IMR-90 (cell line): ENCODE measurements around the gene UGDH. TPM values are rescaled to one million over a fixed set of nuclear protein-coding genes. Genes with fewer than 3 reads are reported as not detected.

Experiments used
- ATAC-seq: fragments of 200-7000 bp; cut with Tn5 transposase; 2 replicates; pipeline ENCODE4 v1.9.1; 2020; ENCODE audit warnings: low read depth, mild to moderate bottlenecking, moderate library complexity
- BruUV-seq: library from RNA; stranded (reverse); fragments of 400-500 nt; replicated peaks from 2 replicates; lab custom pipeline; 2021; lab: Mats Ljungman, UMichigan
- CTCF ChIA-PET: fragments of 300-600 bp; formaldehyde crosslinking; extraction: SDS; loops from one replicate; lab custom pipeline; 2021; ENCODE audit warnings: antibody characterized with exemption; lab: Yijun Ruan, JAX
- POLR2A ChIA-PET: fragments of 300-600 bp; sonication (Branson Sonifier 250); formaldehyde crosslinking; loops from one replicate; lab custom pipeline; 2022; ENCODE audit warnings: antibody characterized with exemption; ENCODE audit not compliant: unreplicated experiment; lab: Charles Lee
- DNase-seq: peaks from one replicate; pipeline ENCODE4 v3.0.0; 2013
- H2AFZ ChIP-seq: replicated peaks from 2 replicates; pipeline ENCODE3; 2013; ENCODE audit warnings: low read length, mild to moderate bottlenecking; ENCODE audit not compliant: poor library complexity
- H2AK5ac ChIP-seq: 2 replicates; pipeline ENCODE4 v1.6.1; 2013; ENCODE audit warnings: low read depth, low read length, inconsistent platforms
- H2AK9ac ChIP-seq: replicated peaks from 2 replicates; pipeline ENCODE3; 2013; ENCODE audit warnings: mild to moderate bottlenecking, low read depth, low read length, moderate library complexity; ENCODE audit not compliant: poor library complexity
- H2BK120ac ChIP-seq: 2 replicates; pipeline ENCODE4 v1.6.1; 2013; ENCODE audit warnings: low read depth, low read length, inconsistent platforms
- H2BK15ac ChIP-seq: 3 replicates; pipeline ENCODE4 v1.6.1; 2013; ENCODE audit warnings: low read depth, low read length, inconsistent platforms
- H2BK20ac ChIP-seq: 2 replicates; pipeline ENCODE4 v1.6.1; 2013; ENCODE audit warnings: low read depth, mild to moderate bottlenecking, inconsistent platforms, low read length, moderate library complexity
- H2BK5ac ChIP-seq: 2 replicates; pipeline ENCODE4 v1.6.1; 2013; ENCODE audit warnings: mild to moderate bottlenecking, low read depth, low read length, inconsistent platforms; ENCODE audit not compliant: poor library complexity, severe bottlenecking
- H3K14ac ChIP-seq: replicated peaks from 2 replicates; pipeline ENCODE4 v1.6.1; 2013; ENCODE audit warnings: low read depth, low read length, inconsistent platforms
- H3K18ac ChIP-seq: 2 replicates; pipeline ENCODE4 v1.6.1; 2013; ENCODE audit warnings: low read depth, low read length, control low read depth
- H3K23ac ChIP-seq: 2 replicates; pipeline ENCODE4 v1.6.1; 2013; ENCODE audit warnings: low read depth, low read length, inconsistent platforms
- H3K27ac ChIP-seq: 2 replicates; pipeline ENCODE4 v1.5.1; 2013; ENCODE audit warnings: mild to moderate bottlenecking, control low read depth, low read length; ENCODE audit not compliant: insufficient read depth
- H3K27me3 ChIP-seq: 2 replicates; pipeline ENCODE4 v1.6.1; 2013; ENCODE audit warnings: low read length; ENCODE audit not compliant: control insufficient read depth, insufficient read depth
- H3K36me3 ChIP-seq: 2 replicates; pipeline ENCODE4 v1.6.1; 2013; ENCODE audit warnings: low read length, mixed read lengths; ENCODE audit not compliant: control insufficient read depth, insufficient read depth
- H3K4ac ChIP-seq: 2 replicates; pipeline ENCODE4 v1.6.1; 2013; ENCODE audit warnings: low read depth, low read length, inconsistent platforms
- H3K4me1 ChIP-seq: 2 replicates; pipeline ENCODE4 v1.6.1; 2013; ENCODE audit warnings: low read length, mixed read lengths; ENCODE audit not compliant: control insufficient read depth, insufficient read depth
- H3K4me2 ChIP-seq: 2 replicates; pipeline ENCODE4 v1.6.1; 2013; ENCODE audit warnings: low read depth, mild to moderate bottlenecking, control low read depth, low read length, moderate library complexity
- H3K4me3 ChIP-seq: 2 replicates; pipeline ENCODE4 v1.5.1; 2013; ENCODE audit warnings: low read depth, mild to moderate bottlenecking, control low read depth, low read length, moderate library complexity; ENCODE audit not compliant: insufficient read depth
- H3K56ac ChIP-seq: 2 replicates; pipeline ENCODE4 v1.6.1; 2013; ENCODE audit warnings: low read length, inconsistent platforms; ENCODE audit not compliant: insufficient read depth; ENCODE audit errors: extremely low read depth
- H3K79me1 ChIP-seq, 2 experiments: 2 replicates each; pipeline ENCODE4 v1.6.1; 2013; ENCODE audit warnings: low read length in 2 of 2, inconsistent platforms in 1 of 2, low read depth in 1 of 2
- H3K9ac ChIP-seq: 2 replicates; pipeline ENCODE4 v1.6.1; 2013; ENCODE audit warnings: low read depth, low read length, control low read depth
- H3K9me1 ChIP-seq: 2 replicates; pipeline ENCODE4 v1.6.1; 2013; ENCODE audit warnings: low read length, inconsistent platforms; ENCODE audit not compliant: insufficient read depth
- H3K9me3 ChIP-seq: 2 replicates; pipeline ENCODE4 v1.6.1; 2013; ENCODE audit warnings: low read length; ENCODE audit not compliant: control insufficient read depth, insufficient read depth
- H4K20me1 ChIP-seq: 2 replicates; pipeline ENCODE4 v1.6.1; 2013; ENCODE audit warnings: low read length, inconsistent platforms; ENCODE audit not compliant: insufficient read depth
- H4K5ac ChIP-seq: 2 replicates; pipeline ENCODE4 v1.6.1; 2013; ENCODE audit warnings: mild to moderate bottlenecking, low read depth, low read length, control low read depth
- H4K8ac ChIP-seq, 2 experiments: 2 replicates each; pipeline ENCODE4 v1.6.1; 2013; ENCODE audit warnings: low read depth in 2 of 2, low read length in 2 of 2, control low read depth in 1 of 2, inconsistent platforms in 1 of 2
- H4K91ac ChIP-seq: 2 replicates; pipeline ENCODE4 v1.6.1; 2013; ENCODE audit warnings: low read depth, low read length, inconsistent platforms; ENCODE audit not compliant: insufficient read depth
- BHLHE40 ChIP-seq: fragments of 150-350 bp; IDR thresholded peaks from 2 replicates; pipeline ENCODE4 v1.6.1; 2016; ENCODE audit warnings: mild to moderate bottlenecking, low read depth, low read length
- ELK1 ChIP-seq: fragments of 150-350 bp; IDR thresholded peaks from 2 replicates; pipeline ENCODE4 v1.6.1; 2016; ENCODE audit warnings: low read depth, mild to moderate bottlenecking, low read length, moderate library complexity, borderline replicate concordance
- FOS ChIP-seq: fragments of 150-350 bp; IDR thresholded peaks from 2 replicates; pipeline ENCODE4 v1.6.1; 2016; ENCODE audit warnings: low read depth, low read length
- RAD21 ChIP-seq: IDR thresholded peaks from 2 replicates; pipeline ENCODE4 v1.6.1; 2012; ENCODE audit warnings: low read length, improper control_type of control experiment
- RCOR1 ChIP-seq: IDR thresholded peaks from 2 replicates; pipeline ENCODE4 v1.6.1; 2012; ENCODE audit warnings: mild to moderate bottlenecking, low read length, improper control_type of control experiment; ENCODE audit not compliant: insufficient replicate concordance
- SMC3 ChIP-seq: fragments of 150-350 bp; IDR thresholded peaks from 2 replicates; pipeline ENCODE4 v1.6.1; 2016; ENCODE audit warnings: low read depth, mild to moderate bottlenecking, antibody characterized with exemption, low read length, moderate library complexity
- WGBS, 2 experiments: methylation state at CpG; one replicate each; pipeline versions ENCODE4 v1.1.5 to v1.1.7; 2013; ENCODE audit warnings: missing lambda C conversion rate in 2 of 2; ENCODE audit not compliant: insufficient read length in 1 of 2; ENCODE audit errors: extremely low coverage in 2 of 2; 5-methylcytosine and 5-hydroxymethylcytosine counted together
- dilution Hi-C: fragments of 300-500 bp; cut with HindIII; formaldehyde crosslinking; loops from one replicate; pipeline ENCODE4 v1.14.3; 2018; ENCODE audit warnings: low sequenced_read_pairs; ENCODE audit not compliant: unreplicated experiment
- in situ Hi-C: fragments of 300-500 bp; cut with MboI; formaldehyde crosslinking; loops from 3 replicates; pipeline ENCODE4 v1.14.3; 2019; ENCODE audit warnings: low sequenced_read_pairs, inconsistent platforms, mixed read lengths
- intact Hi-C: fragments of 100-400 bp; cut with micrococcal nuclease; formaldehyde crosslinking; loops from 2 replicates; pipeline ENCODE4 v1.10.0; 2022
- polyA plus RNA-seq, 3 experiments: library from polyadenylated mRNA; depleted of rRNA; stranded (reverse); fragments of >200 nt; gene quantifications; 2 replicates each; pipeline ENCODE4 v1.2.3, GENCODE V29; 2012; ENCODE audit warnings: low replicate concordance in 1 of 3
- total RNA-seq: library from RNA; depleted of rRNA; stranded (reverse); fragments of >200 nt; gene quantifications from 2 replicates; pipeline ENCODE4 v1.2.3, GENCODE V29; 2012

Gene UGDH
- total and polyA plus RNA-seq, 2 of the 4 experiments (the other 2 are of a cell fraction), result 69.2 to 257 TPM

- Histone ChIP-seq H3K27me3 (no peaks in the 10 kb centered on the region), H3K18ac (no peak overlapping the region), H3K4me1 (peaks cover 6% of the 10 kb centered on the region), H2BK5ac (no peak overlapping the region), H3K27ac (no peak overlapping the region), H4K5ac (no peak overlapping the region), H2AK5ac (no peak overlapping the region), H3K4me2 (no peak overlapping the region), H2AK9ac (no peak overlapping the region), H2BK120ac (no peak overlapping the region), H3K36me3 (peaks cover 41% of the 10 kb centered on the region), H3K9me1 (peaks cover 3% of the 10 kb centered on the region; the same call in 1 of the 2 replicates), H4K8ac (no peak overlapping the region), H3K9ac (no peak overlapping the region), H4K91ac (no peak overlapping the region), H3K4me3 (no peak overlapping the region), H4K20me1 (peaks cover 51% of the 10 kb centered on the region), H3K4ac (no peak overlapping the region), H3K14ac (no peak overlapping the region), H3K23ac (no peak overlapping the region), H3K79me1 (peaks cover 26 to 44% of the 10 kb centered on the region in 2 experiments), H3K9me3 (no peaks in the 10 kb centered on the region), H2AFZ (no peak overlapping the region), H2BK20ac (no peak overlapping the region), H2BK15ac (no peak overlapping the region), H3K56ac (no peak overlapping the region)
- 100% methylated on average over 1 of the region's 6 CpGs; no CpG with 5 or more reads in 1 of the 2 experiments for WGBS, 2 experiments
- BruUV-seq, result no TSS peak
- in situ Hi-C loops (no loop called here), dilution Hi-C loops (no loop called here), intact Hi-C loops (no loop called here)
- ATAC-seq (no peak), DNase-seq (no peak)
- ChIA-PET CTCF (interaction anchor here (0.5 to 0.6 kb wide), 2 partner anchors 118 to 132 kb away, joined by 3 to 6 read pairs; no protein-coding TSS in a partner anchor), POLR2A (no interaction called here)
- TF ChIP-seq BHLHE40, result no peak
- no peak for TF ChIP-seq SMC3
- TF ChIP-seq RCOR1, result no peak
- TF ChIP-seq ELK1, result no peak
- TF ChIP-seq RAD21, result no peak
- no peak for TF ChIP-seq FOS
These were observed 74.9 kb downstream of the UGDH start for GRCh38 chr4:39452153-39452859.
